ENCODE data around the gene MAPK10. TPM values are rescaled to one million over a fixed set of nuclear protein-coding genes. Genes with fewer than 3 reads are reported as not detected.

MAPK10 gene
- total and polyA plus RNA-seq, 4 donors = 0.82 to 3.6 (median 2.3) TPM

- no peaks in the 10 kb centered on the region for H3K9me3 ChIP-seq (ENCODE audit: control insufficient read depth in 4 of 4, low read length in 3 of 4)
- 76% methylated on average over 2 of the region's 2 CpGs for WGBS
These were observed 42.0 kb upstream of the MAPK10 start for GRCh38 chr4:86401826-86402225.

GRCh38 chr4:86400216-86400615 is 40.4 kb upstream of the MAPK10 start:
- H3K9ac ChIP-seq (ENCODE audit: low read depth in 1 of 2, low read length in 2 of 2) = no peak overlapping the region
- TF ChIP-seq RAD21 (IDR thresholded peaks at IDR 0.05) (no peak), GABPA (IDR thresholded peaks at IDR 0.05 in 1 of 2, conservative IDR thresholded peaks at IDR 0.05 in 1 of 2) (no peak), JUND (IDR thresholded peaks at IDR 0.05) (no peak), MAX (IDR thresholded peaks at IDR 0.05) (no peak), ATF3 (IDR thresholded peaks at IDR 0.05) (no peak)
- H3K27ac ChIP-seq (ENCODE audit: low read depth in 1 of 2, low read length in 2 of 2) = no peak overlapping the region
- H3K9me3 ChIP-seq (ENCODE audit: control insufficient read depth in 4 of 4, low read length in 3 of 4) = no peaks in the 10 kb centered on the region
- 69% methylated on average over 4 of the region's 4 CpGs for WGBS
- H3K4me1 ChIP-seq (ENCODE audit: control insufficient read depth in 4 of 4, insufficient read depth in 4 of 4, low read length in 3 of 4) = no peaks in the 10 kb centered on the region
- no peak for DNase-seq (ENCODE audit: low spot score)
- no peaks in the 10 kb centered on the region for H3K36me3 ChIP-seq (ENCODE audit: control insufficient read depth in 4 of 4, insufficient read depth in 3 of 4, low read depth in 1 of 4, low read length in 3 of 4)
- no peak overlapping the region for H3K4me3 ChIP-seq (ENCODE audit: low read depth in 1 of 3, low read length in 3 of 3)
- H3K27me3 ChIP-seq (ENCODE audit: control insufficient read depth in 4 of 4, insufficient read depth in 4 of 4, low read length in 3 of 4) = peaks cover 0 to 4% (median 0%) of the 10 kb centered on the region in 4 donors

More at GRCh38 chr4:86401826-86402225, 42.0 kb upstream of the MAPK10 start:
- no peak overlapping the region for H3K9ac ChIP-seq (ENCODE audit: low read depth in 1 of 2, low read length in 2 of 2)
- no peaks in the 10 kb centered on the region for H3K36me3 ChIP-seq (ENCODE audit: control insufficient read depth in 4 of 4, insufficient read depth in 3 of 4, low read depth in 1 of 4, low read length in 3 of 4)
- no peaks in the 10 kb centered on the region for H3K4me1 ChIP-seq (ENCODE audit: control insufficient read depth in 4 of 4, insufficient read depth in 4 of 4, low read length in 3 of 4)
- TF ChIP-seq REST (IDR thresholded peaks at IDR 0.05) (no peak), YY1 (IDR thresholded peaks at IDR 0.05) (no peak), NR2F2 (IDR thresholded peaks at IDR 0.05) (no peak), GABPA (IDR thresholded peaks at IDR 0.05 in 1 of 2, conservative IDR thresholded peaks at IDR 0.05 in 1 of 2) (no peak), RXRA (IDR thresholded peaks at IDR 0.05) (no peak), FOXA1 (IDR thresholded peaks at IDR 0.05) (no peak), EGR1 (IDR thresholded peaks at IDR 0.05; ENCODE audit: low read depth in 2 of 2) (no peak), JUND (IDR thresholded peaks at IDR 0.05) (no peak), HNF4G (IDR thresholded peaks at IDR 0.05) (no peak)
- DNase-seq (ENCODE audit: low spot score) = no peak
- H3K27me3 ChIP-seq (ENCODE audit: control insufficient read depth in 4 of 4, insufficient read depth in 4 of 4, low read length in 3 of 4) = peaks cover 0 to 8% (median 0%) of the 10 kb centered on the region in 4 donors
- H3K4me3 ChIP-seq (ENCODE audit: low read depth in 1 of 3, low read length in 3 of 3) = no peak overlapping the region
- no peak overlapping the region for H3K27ac ChIP-seq (ENCODE audit: low read depth in 1 of 2, low read length in 2 of 2)

- Histone ChIP-seq H3K27me3 (ENCODE audit: control insufficient read depth in 4 of 4, insufficient read depth in 4 of 4, low read length in 3 of 4) (peaks cover 0 to 4% (median 0%) of the 10 kb centered on the region in 4 donors), H3K4me3 (ENCODE audit: low read depth in 1 of 3, low read length in 3 of 3) (no peak overlapping the region), H3K27ac (ENCODE audit: low read depth in 1 of 2, low read length in 2 of 2) (no peak overlapping the region), H3K9ac (ENCODE audit: low read depth in 1 of 2, low read length in 2 of 2) (no peak overlapping the region), H3K4me1 (ENCODE audit: control insufficient read depth in 4 of 4, insufficient read depth in 4 of 4, low read length in 3 of 4) (no peaks in the 10 kb centered on the region), H3K36me3 (ENCODE audit: control insufficient read depth in 4 of 4, insufficient read depth in 3 of 4, low read depth in 1 of 4, low read length in 3 of 4) (no peaks in the 10 kb centered on the region), H3K9me3 (ENCODE audit: control insufficient read depth in 4 of 4, low read length in 3 of 4) (no peaks in the 10 kb centered on the region)
- 97% methylated on average over 1 of the region's 1 CpG for WGBS
- TF ChIP-seq YY1 (IDR thresholded peaks at IDR 0.05) (no peak), HNF4A (conservative IDR thresholded peaks at IDR 0.05) (no peak), REST (IDR thresholded peaks at IDR 0.05) (no peak), HNF4G (IDR thresholded peaks at IDR 0.05) (no peak), CTCF (IDR thresholded peaks at IDR 0.05; ENCODE audit: low read depth, low read length, missing input control) (no peak), GABPA (IDR thresholded peaks at IDR 0.05 in 1 of 2, conservative IDR thresholded peaks at IDR 0.05 in 1 of 2) (no peak), EGR1 (IDR thresholded peaks at IDR 0.05; ENCODE audit: low read depth in 2 of 2) (no peak), TAF1 (conservative IDR thresholded peaks at IDR 0.05) (no peak), MAX (IDR thresholded peaks at IDR 0.05) (no peak), RAD21 (IDR thresholded peaks at IDR 0.05) (no peak), FOXA1 (IDR thresholded peaks at IDR 0.05) (no peak)
- DNase-seq (ENCODE audit: low spot score) = no peak
These were observed 38.3 kb upstream of the MAPK10 start for GRCh38 chr4:86398187-86398586.

All from liver (tissue), 9 donors.